PC-3 (cell line): Measurements from ENCODE around the gene SYNPO. TPM values are rescaled to one million over a fixed set of nuclear protein-coding genes. Genes with fewer than 3 reads are reported as not detected.
A peak's percentile ranks its signal among the peaks of the same experiment; 100 is the strongest.

ENCODE experiments used
- ATAC-seq: fragments of 200-7000 bp; cut with Tn5 transposase; 2 replicates; pipeline ENCODE4 v1.9.1; 2020; ENCODE audit warnings: mild to moderate bottlenecking, moderate library complexity
- BruUV-seq: library from RNA; stranded (reverse); fragments of 400-500 nt; replicated peaks from 2 replicates; lab custom pipeline; 2021; lab: Mats Ljungman, UMichigan
- CTCF ChIA-PET: fragments of 300-600 bp; sonication (Branson Sonifier 250); formaldehyde crosslinking; loops from one replicate; lab custom pipeline; 2022; ENCODE audit warnings: antibody characterized with exemption; lab: Charles Lee
- POLR2A ChIA-PET: fragments of 300-600 bp; sonication (Branson Sonifier 250); formaldehyde crosslinking; loops from one replicate; lab custom pipeline; 2022; ENCODE audit warnings: antibody characterized with exemption; ENCODE audit not compliant: unreplicated experiment; lab: Charles Lee
- DNase-seq: peaks from one replicate; pipeline ENCODE4 v3.0.0-alpha.2; 2015
- H2AFZ ChIP-seq: fragments of 300-600 bp; sonication (generic); 2 replicates; pipeline ENCODE4 v1.6.0; 2016; ENCODE audit warnings: antibody characterized with exemption, low read length
- H3F3A ChIP-seq: fragments of 300-600 bp; sonication (generic); one replicate; pipeline ENCODE4 v1.6.0; 2017; ENCODE audit warnings: antibody characterized with exemption, low read length, control low read depth, mild to moderate bottlenecking; ENCODE audit not compliant: unreplicated experiment
- H3K27ac ChIP-seq: fragments of 300-600 bp; sonication (generic); 2 replicates; pipeline ENCODE4 v1.5.1; 2016; ENCODE audit warnings: mild to moderate bottlenecking, low read length
- H3K27me3 ChIP-seq: fragments of 300-600 bp; sonication (generic); 2 replicates; pipeline ENCODE4 v1.6.1; 2016; ENCODE audit warnings: low read length, mixed read lengths
- H3K36me3 ChIP-seq: fragments of 300-600 bp; sonication (generic); 2 replicates; pipeline ENCODE4 v1.6.1; 2016; ENCODE audit warnings: low read depth, mixed run types, low read length, mixed read lengths
- H3K4me1 ChIP-seq: fragments of 300-600 bp; sonication (generic); 2 replicates; pipeline ENCODE4 v1.5.1; 2016; ENCODE audit warnings: low read length; ENCODE audit not compliant: insufficient read depth
- H3K4me2 ChIP-seq: fragments of 300-600 bp; sonication (generic); 2 replicates; pipeline ENCODE4 v1.6.0; 2016; ENCODE audit warnings: low read length
- H3K4me3 ChIP-seq: fragments of 300-600 bp; sonication (generic); 2 replicates; pipeline ENCODE4 v1.5.1; 2016; ENCODE audit warnings: mild to moderate bottlenecking, low read length, mixed read lengths
- H3K79me2 ChIP-seq: fragments of 300-600 bp; sonication (generic); 2 replicates; pipeline ENCODE4 v1.6.1; 2017; ENCODE audit warnings: low read length, mixed read lengths
- H3K9ac ChIP-seq: fragments of 300-600 bp; sonication (generic); 2 replicates; pipeline ENCODE4 v1.6.0; 2016; ENCODE audit warnings: mild to moderate bottlenecking, low read length
- H3K9me2 ChIP-seq: fragments of 300-600 bp; sonication (generic); replicated peaks from 2 replicates; pipeline ENCODE4 v1.6.1; 2016; ENCODE audit warnings: mixed run types, low read length, mixed read lengths
- H3K9me3 ChIP-seq: fragments of 300-600 bp; sonication (generic); 2 replicates; pipeline ENCODE4 v1.6.1; 2016; ENCODE audit warnings: low read length, mixed read lengths
- H4K20me1 ChIP-seq: fragments of 300-600 bp; sonication (generic); 2 replicates; pipeline ENCODE4 v1.6.1; 2016; ENCODE audit warnings: low read length, mixed read lengths
- CTCF ChIP-seq: fragments of 300-600 bp; sonication (generic); conservative IDR thresholded peaks from 2 replicates; pipeline ENCODE4 v1.5.1; 2017; ENCODE audit warnings: antibody characterized with exemption, low read depth, mild to moderate bottlenecking, low read length
- EZH2 ChIP-seq: fragments of 300-600 bp; sonication (generic); IDR thresholded peaks from one replicate; pipeline ENCODE4 v1.6.1; 2017; ENCODE audit warnings: antibody characterized with exemption, mild to moderate bottlenecking, low read length; ENCODE audit not compliant: unreplicated experiment
- EZH2phosphoT487 ChIP-seq: fragments of 300-600 bp; sonication (generic); IDR thresholded peaks from 2 replicates; pipeline ENCODE4 v1.6.1; 2018; ENCODE audit warnings: mild to moderate bottlenecking, antibody characterized with exemption, low read length, borderline replicate concordance
- intact Hi-C: fragments of 100-400 bp; cut with micrococcal nuclease; formaldehyde crosslinking; loops from 2 replicates; pipeline ENCODE4 v1.9.0; 2023
- total RNA-seq: library from RNA; depleted of rRNA; stranded (reverse); fragments of >200 nt; gene quantifications from 2 replicates; pipeline ENCODE4 v1.2.3, GENCODE V29; 2014

Gene SYNPO
- total RNA-seq, 1 experiment from 2014 or later: 5.3 TPM

- peak overlapping the region; percentile 64 for H3K4me3 ChIP-seq
- H4K20me1 ChIP-seq: no peaks in the 10 kb centered on the region
- H3K27ac ChIP-seq: peak overlapping the region; percentile 92
- peaks cover 8% of the 10 kb centered on the region for H3F3A ChIP-seq
- TF ChIP-seq CTCF: no peak
- TF ChIP-seq EZH2phosphoT487: no peak
- TF ChIP-seq EZH2: no peak
- H3K4me2 ChIP-seq: peak overlapping the region; percentile 82
- ChIA-PET POLR2A (interaction anchor here (1.0 kb wide), 1 partner anchor 10 kb away, joined by 4 read pairs; no protein-coding TSS in a partner anchor), CTCF (interaction anchor here (1.0 kb wide), 1 partner anchor 11 kb away, joined by 5 read pairs; no protein-coding TSS in a partner anchor)
- peaks cover 46% of the 10 kb centered on the region for H3K79me2 ChIP-seq
- H3K4me1 ChIP-seq: peaks cover 80% of the 10 kb centered on the region
- ATAC-seq (no peak), DNase-seq (peak; percentile 30)
- H3K9me3 ChIP-seq: no peaks in the 10 kb centered on the region
- no peaks in the 10 kb centered on the region for H3K9me2 ChIP-seq
- H3K36me3 ChIP-seq: no peaks in the 10 kb centered on the region
- H3K27me3 ChIP-seq: no peaks in the 10 kb centered on the region
- intact Hi-C loops: no loop called here
- H3K9ac ChIP-seq: peak overlapping the region; percentile 56
- H2AFZ ChIP-seq: no peak overlapping the region
- BruUV-seq: no TSS peak
These were observed 1.5 kb downstream of the SYNPO start for GRCh38 chr5:150641824-150642566.

- ATAC-seq (peak; percentile 59), DNase-seq (peak; percentile 94)
- peaks cover 75% of the 10 kb centered on the region for H3K4me1 ChIP-seq
- no peak overlapping the region for H2AFZ ChIP-seq
- no peaks in the 10 kb centered on the region for H3K36me3 ChIP-seq
- H3K4me2 ChIP-seq: peak overlapping the region; percentile 82
- TF ChIP-seq EZH2phosphoT487 (no peak), CTCF (no peak), EZH2 (no peak)
- H3F3A ChIP-seq: peaks cover 8% of the 10 kb centered on the region
- H4K20me1 ChIP-seq: no peaks in the 10 kb centered on the region
- H3K27me3 ChIP-seq: no peaks in the 10 kb centered on the region
- no peaks in the 10 kb centered on the region for H3K9me3 ChIP-seq
- peaks cover 46% of the 10 kb centered on the region for H3K79me2 ChIP-seq
- H3K9me2 ChIP-seq: no peaks in the 10 kb centered on the region
- no TSS peak for BruUV-seq
- peak overlapping the region; percentile 92 for H3K27ac ChIP-seq
- H3K4me3 ChIP-seq: peak overlapping the region; percentile 64
- CTCF ChIA-PET: interaction anchor here (1.0 kb wide), 1 partner anchor 11 kb away, joined by 5 read pairs; no protein-coding TSS in a partner anchor
- intact Hi-C loops: no loop called here
- POLR2A ChIA-PET: interaction anchor here (0.6 to 1.0 kb wide), 2 partner anchors 9 to 83 kb away, joined by 3 to 4 read pairs; no protein-coding TSS in a partner anchor
- 0 out of 2 replicates have a peak overlapping the region, but pooled peaks have one; percentile 56 for H3K9ac ChIP-seq
These were observed 2.1 kb downstream of the SYNPO start for GRCh38 chr5:150642567-150642927.
